Measurements from ENCODE around the gene ABTB1.
A peak's percentile ranks its signal among the peaks of the same experiment; 100 is the strongest.

ABTB1 gene

DNA sequence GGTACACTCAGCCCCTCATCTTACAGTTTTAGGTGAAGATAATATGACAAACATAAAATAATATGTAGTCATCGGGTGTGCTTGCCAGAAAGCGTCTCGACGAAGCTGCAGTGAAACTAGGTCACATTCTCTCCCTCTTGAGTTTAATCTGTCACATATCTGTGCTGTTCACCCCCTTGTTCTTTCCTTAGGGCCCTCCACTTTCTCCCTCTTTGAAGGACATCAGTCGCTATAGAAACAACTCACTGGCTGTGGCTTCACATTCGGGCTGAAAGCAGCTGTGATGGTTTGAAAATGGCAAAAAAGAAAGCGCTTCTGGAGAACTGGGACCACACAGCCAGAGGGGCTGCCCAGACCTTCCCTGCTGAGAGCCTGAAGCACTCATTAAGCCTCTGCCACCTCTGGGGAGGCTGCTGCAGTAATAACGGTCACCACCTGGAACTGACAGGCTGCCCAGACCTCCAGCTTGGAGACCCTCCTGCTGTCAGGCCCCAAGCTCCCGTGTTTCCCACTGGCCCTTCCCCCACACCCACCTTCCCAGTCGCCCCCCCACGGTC is 50.3 kb downstream of the ABTB1 start:
- DNase-seq: no peak

DNA sequence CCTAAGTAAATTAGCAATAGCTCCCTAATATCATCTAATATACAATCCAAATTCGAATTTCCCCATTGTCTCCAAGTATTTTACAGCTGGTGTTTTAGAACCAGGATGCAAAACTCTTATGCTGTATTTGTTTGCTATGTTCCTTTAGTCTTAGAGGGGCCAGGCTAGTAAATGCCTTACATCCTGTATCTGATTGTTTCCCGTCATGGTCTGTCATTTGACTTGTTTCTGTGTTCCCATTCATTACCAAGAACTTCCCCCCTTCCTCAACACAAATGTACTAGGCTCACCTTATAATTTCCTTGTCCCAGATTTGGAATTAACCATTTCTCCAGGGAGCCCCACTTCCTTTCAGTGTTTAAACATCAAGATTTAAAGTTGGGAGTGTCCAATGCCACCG is 54.1 kb downstream of the ABTB1 start:
- no peak for DNase-seq

DNA sequence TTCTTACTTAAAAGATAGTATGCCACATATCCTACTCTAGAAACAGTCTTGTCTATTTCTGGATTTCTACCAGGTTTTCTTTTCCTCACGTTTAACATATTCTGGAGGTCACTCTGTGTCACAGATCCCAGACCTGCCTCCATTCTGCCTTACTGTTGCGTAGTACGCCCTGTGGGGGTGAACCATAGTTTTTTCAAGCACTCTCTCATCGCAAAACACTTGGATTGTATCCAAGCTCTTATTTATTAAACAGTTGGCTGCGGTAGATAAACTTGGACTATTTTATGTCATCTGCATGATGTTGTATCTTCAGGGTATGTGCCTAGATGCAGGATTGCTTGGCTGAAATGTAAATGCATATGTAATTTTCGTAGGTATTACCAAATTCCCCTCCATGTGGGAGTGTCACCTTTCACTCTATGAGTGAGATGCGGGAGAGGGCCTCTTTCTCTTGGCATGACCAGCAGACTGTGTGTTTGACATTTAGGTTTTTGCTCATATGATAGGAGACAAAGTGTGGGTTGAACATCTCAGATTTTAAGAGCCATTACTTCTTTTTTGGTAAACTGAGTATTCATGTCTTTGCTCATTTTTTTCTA is 55.8 kb downstream of the ABTB1 start:
- DNase-seq: no peak

DNA sequence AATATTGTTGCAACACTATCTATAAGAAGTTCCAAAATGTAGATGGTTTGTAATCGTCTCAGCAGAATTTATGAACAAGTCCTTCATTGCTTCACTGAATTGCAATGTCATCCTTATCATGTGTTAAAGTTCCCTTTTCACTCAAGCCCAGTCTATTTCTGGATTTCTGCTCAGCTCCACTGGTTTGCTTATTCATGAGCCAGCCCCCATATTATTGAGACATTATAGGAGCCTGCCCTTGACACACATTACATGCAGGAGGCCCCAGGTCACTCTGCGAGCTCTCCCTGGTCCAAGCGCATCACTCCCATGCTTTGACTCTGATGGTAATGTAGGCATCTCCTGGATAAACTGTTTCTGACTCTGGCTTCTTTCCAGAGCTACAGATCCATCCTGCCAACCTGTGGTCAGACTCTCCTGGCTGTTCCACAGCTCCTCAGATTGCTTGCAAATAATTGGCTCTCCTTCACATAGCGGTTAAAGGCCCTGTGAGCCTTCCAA is 56.9 kb downstream of the ABTB1 start:
- peak; percentile 98 to 100 for DNase-seq

DNA sequence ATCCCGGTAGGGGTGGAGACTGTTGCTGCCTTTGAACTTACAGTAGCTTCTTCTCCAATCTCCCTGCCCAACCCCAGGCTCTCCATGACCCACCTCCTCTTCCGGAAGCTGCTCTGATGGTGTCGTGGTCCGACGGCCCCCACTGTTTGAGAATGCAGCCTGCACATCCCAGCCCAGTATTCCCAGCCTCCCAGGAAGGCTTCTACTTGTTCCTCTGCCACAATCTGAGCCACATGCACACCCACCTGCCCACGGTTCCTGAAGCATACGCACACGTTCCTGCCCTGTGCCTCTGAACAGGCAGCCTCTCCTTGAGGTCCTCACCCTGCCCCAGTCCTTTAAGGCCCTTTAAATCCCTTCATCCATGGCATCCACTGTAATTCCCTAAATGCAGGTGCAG is 57.4 kb downstream of the ABTB1 start:
- no peak for DNase-seq

Measured in AML-193 (cell line).